K562 (cell line): Measurements from ENCODE around the gene UBE2H. TPM values are rescaled to one million over a fixed set of nuclear protein-coding genes. Genes with fewer than 3 reads are reported as not detected.

Source experiments
- ARID1B ChIP-seq: fragments of 450-650 bp; IDR thresholded peaks from 2 replicates; pipeline ENCODE4 v1.6.1; 2016; ENCODE audit warnings: antibody characterized with exemption, mild to moderate bottlenecking, inconsistent platforms
- ATF7 ChIP-seq: fragments of 450-650 bp; IDR thresholded peaks from 2 replicates; pipeline ENCODE4 v1.7.1; 2014; ENCODE audit warnings: mild to moderate bottlenecking, moderate library complexity
- BRD9 ChIP-seq: fragments of 450-650 bp; IDR thresholded peaks from 2 replicates; pipeline ENCODE4 v1.6.1; 2018; ENCODE audit warnings: low read depth; ENCODE audit not compliant: partially characterized antibody
- DACH1 ChIP-seq: fragments of 450-650 bp; IDR thresholded peaks from 2 replicates; pipeline ENCODE4 v1.6.1; 2018; ENCODE audit not compliant: partially characterized antibody
- E2F1 ChIP-seq: sonication (generic); formaldehyde crosslinking; IDR thresholded peaks from 2 replicates; pipeline ENCODE4 v1.8.1; 2023; ENCODE audit warnings: mild to moderate bottlenecking, missing genetic modification reagents, moderate library complexity
- IRF9 ChIP-seq: fragments of 450-650 bp; IDR thresholded peaks from 2 replicates; pipeline ENCODE4 v1.6.1; 2016; ENCODE audit warnings: missing biosample characterization, missing genetic modification characterization
- MXI1 ChIP-seq: IDR thresholded peaks from 2 replicates; pipeline ENCODE4 v1.6.1; 2011; ENCODE audit warnings: low read depth, mild to moderate bottlenecking, improper control_type of control experiment, low read length
- NBN ChIP-seq: fragments of 450-650 bp; IDR thresholded peaks from 2 replicates; pipeline ENCODE4 v1.6.1; 2016; ENCODE audit warnings: low read depth, mild to moderate bottlenecking
- PBX2 ChIP-seq, 2 experiments: IDR thresholded peaks in 1 of 2; conservative IDR thresholded peaks in 1 of 2; 2 replicates each; pipeline ENCODE4 v1.6.1; 2016; ENCODE audit warnings: low read depth in 2 of 2, mild to moderate bottlenecking in 1 of 2, missing compliant biosample characterization in 1 of 2, missing genetic modification characterization in 1 of 2, moderate library complexity in 1 of 2
- RCOR1 ChIP-seq, 2 experiments: IDR thresholded peaks; 2 replicates each; pipeline ENCODE4 v1.6.1; 2012; ENCODE audit warnings: low read depth in 2 of 2, low read length in 2 of 2, borderline replicate concordance in 1 of 2, improper control_type of control experiment in 1 of 2
- TFAP4 ChIP-seq: sonication (generic); formaldehyde crosslinking; IDR thresholded peaks from 2 replicates; pipeline ENCODE4 v1.8.0; 2022; ENCODE audit warnings: missing genetic modification reagents, mild to moderate bottlenecking, moderate library complexity, borderline replicate concordance
- TSC22D4 ChIP-seq: fragments of 450-650 bp; IDR thresholded peaks from 2 replicates; pipeline ENCODE4 v1.6.1; 2016; ENCODE audit warnings: missing genetic modification characterization, missing biosample characterization, control low read depth
- XRCC5 ChIP-seq: fragments of 200-400 bp; formaldehyde crosslinking; IDR thresholded peaks from 2 replicates; pipeline ENCODE4 v1.6.1; 2017; ENCODE audit warnings: low read depth, mild to moderate bottlenecking, low read length
- ZBTB33 ChIP-seq: sonication (generic); formaldehyde crosslinking; IDR thresholded peaks from 2 replicates; pipeline ENCODE4 v1.8.1; 2023; ENCODE audit warnings: mild to moderate bottlenecking, missing genetic modification reagents
- ZNF24 ChIP-seq: fragments of 450-650 bp; IDR thresholded peaks from 2 replicates; pipeline ENCODE4 v1.6.1; 2016
- ZNF41 ChIP-seq: fragments of 250-450 bp; sonication (Bioruptor Pico); conservative IDR thresholded peaks from 2 replicates; pipeline ENCODE4 v1.4.0; 2020; ENCODE audit warnings: mild to moderate bottlenecking
- ZNF695 ChIP-seq: fragments of 450-650 bp; formaldehyde crosslinking; IDR thresholded peaks from 2 replicates; pipeline ENCODE4 v1.4.0; 2020; ENCODE audit warnings: mild to moderate bottlenecking, moderate library complexity
- polyA plus RNA-seq, 8 experiments: library from polyadenylated mRNA; depleted of rRNA in 4 of 8; stranded (reverse) in 5 of 8; unstranded in 3 of 8; fragments of >200 nt; fragmentation: Nextera tagmentation in 2 of 8; fragmentation: Illumina TruSeq in 1 of 8; extraction: Ambion mirVana in 2 of 8; extraction: Trizol in 1 of 8; gene quantifications; 2 replicates each; pipeline versions ENCODE4 v1.2.1 to v1.2.3, GENCODE V29; 2011 to 2014; ENCODE audit warnings: inconsistent platforms in 1 of 8, missing spikeins in 1 of 8
- total RNA-seq, 7 experiments: library from RNA; depleted of rRNA in 6 of 7; stranded (reverse); fragments of >200 nt in 6 of 7; fragmentation: Illumina TruSeq in 2 of 7; extraction: Trizol in 2 of 7; gene quantifications; 2 replicates each; pipeline versions ENCODE4 v1.2.1 to v1.2.3, GENCODE V29; 2011 to 2021; ENCODE audit warnings: low replicate concordance in 1 of 7

Gene UBE2H
- total and polyA plus RNA-seq, 9 of the 15 experiments (the other 6 are each of a cell fraction or from before 2014, with no cell fraction given): 6.3 to 33.0 (median 13.3) TPM

- TF ChIP-seq ZNF41 (CRISPR knock-in tag) (no peak), PBX2 (CRISPR knock-in tag; IDR thresholded peaks at IDR 0.05; ENCODE audit: low read depth) (no peak), PBX2 (tag; conservative IDR thresholded peaks at IDR 0.05; ENCODE audit: low read depth) (no peak), DACH1 (peak; percentile 36), E2F1 (CRISPR knock-in tag) (no peak), XRCC5 (peak; percentile 64), ATF7 (peak; percentile 45; the same call in 1 of the 2 replicates), ZNF24 (peak; percentile 9; the same call in 1 of the 2 replicates), TFAP4 (CRISPR knock-in tag) (peak; percentile 59; the same call in 1 of the 2 replicates), ZBTB33 (CRISPR knock-in tag) (peak; percentile 77), NBN (peak; percentile 60; the same call in 1 of the 2 replicates), IRF9 (tag) (no peak), BRD9 (peak; percentile 23), RCOR1 (IDR thresholded peaks at IDR 0.05; ENCODE audit: borderline replicate concordance in 1 of 2, low read depth in 2 of 2, low read length in 2 of 2) (peak in 1 of 2 experiments; percentile 41; a peak in 2 of 4 replicates), MXI1 (no peak), TSC22D4 (tag) (no peak), ZNF695 (CRISPR knock-in tag) (no peak), ARID1B (no peak)
Observed at GRCh38 chr7:129829737-129830631, 122.8 kb downstream of the UBE2H start (continued).
